T-helper 1 cell treated with Interleukin-12 subunit alpha and Interleukin-12 subunit beta and Interleukin-4 antibody, amounts not matched to agents 30 μg/mL and 1 μg/mL, for 36 hours (primary cell): ENCODE data around the gene ZNF620.
"Not testable (repeated sequence)": the region's sequence is repeated elsewhere in the genome, so short reads cannot be mapped to it uniquely, and the experiment has no call there.

ENCODE experiments used
- H3K27ac Mint-ChIP-seq: one replicate; pipeline ENCODE4 v1.8.0; 2021; ENCODE audit warnings: mild to moderate bottlenecking, mixed read lengths
- H3K27me3 Mint-ChIP-seq: one replicate; pipeline ENCODE4 v1.8.0; 2021; ENCODE audit warnings: low read depth, mixed read lengths
- H3K36me3 Mint-ChIP-seq: one replicate; pipeline ENCODE4 v1.8.0; 2021; ENCODE audit warnings: low read depth, mixed read lengths
- H3K4me1 Mint-ChIP-seq: one replicate; pipeline ENCODE4 v1.8.0; 2021; ENCODE audit warnings: low read depth, mixed read lengths
- H3K4me3 Mint-ChIP-seq: one replicate; pipeline ENCODE4 v1.8.0; 2021; ENCODE audit warnings: mild to moderate bottlenecking, moderate library complexity, mixed read lengths
- H3K9me3 Mint-ChIP-seq: one replicate; pipeline ENCODE4 v1.8.0; 2021; ENCODE audit warnings: mixed read lengths

The ZNF620 gene

GRCh38 chr3:40523781-40524180, 17.9 kb downstream of the ZNF620 start:
- no peaks in the 10 kb centered on the region for H3K9me3 Mint-ChIP-seq
- peak overlapping the region; percentile 76 for H3K27ac Mint-ChIP-seq
- H3K4me1 Mint-ChIP-seq: peaks cover 24% of the 10 kb centered on the region
- H3K4me3 Mint-ChIP-seq: no peak overlapping the region
- H3K36me3 Mint-ChIP-seq: peaks cover 17% of the 10 kb centered on the region
- H3K27me3 Mint-ChIP-seq: no peaks in the 10 kb centered on the region

- H3K4me3 Mint-ChIP-seq: peak overlapping the region; percentile 77
- peaks cover 26% of the 10 kb centered on the region for H3K4me1 Mint-ChIP-seq
- H3K9me3 Mint-ChIP-seq: no peaks in the 10 kb centered on the region
- peak overlapping the region; percentile 76 for H3K27ac Mint-ChIP-seq
- H3K27me3 Mint-ChIP-seq: no peaks in the 10 kb centered on the region
- H3K36me3 Mint-ChIP-seq: peaks cover 21% of the 10 kb centered on the region
Measured at GRCh38 chr3:40524222-40524567, 18.4 kb downstream of the ZNF620 start.

GRCh38 chr3:40524568-40525285, 18.9 kb downstream of the ZNF620 start, which contains the start of gene ZNF621:
ZNF621 (plus strand) TSS chr3:40524960; CDS start chr3:40525841, 881 bp downstream.
- H3K4me1 Mint-ChIP-seq: peaks cover 26% of the 10 kb centered on the region
- no peaks in the 10 kb centered on the region for H3K9me3 Mint-ChIP-seq
- peak within 1 kb of the TSS; percentile 96 for H3K4me3 Mint-ChIP-seq
- H3K27ac Mint-ChIP-seq: peak within 1 kb of the TSS; percentile 97
- no peaks in the 10 kb centered on the region for H3K27me3 Mint-ChIP-seq
- H3K36me3 Mint-ChIP-seq: peaks cover 26% of the 10 kb centered on the region

GRCh38 chr3:40528426-40528825, 22.6 kb downstream of the ZNF620 start:
- Mint-ChIP-seq H3K9me3 (peaks cover 26% of the 10 kb centered on the region), H3K4me1 (peaks cover 26% of the 10 kb centered on the region), H3K36me3 (peaks cover 63% of the 10 kb centered on the region), H3K27ac (no peak overlapping the region), H3K4me3 (no peak overlapping the region), H3K27me3 (no peaks in the 10 kb centered on the region)

- peaks cover 84% of the 10 kb centered on the region for H3K36me3 Mint-ChIP-seq
- no peak overlapping the region for H3K4me3 Mint-ChIP-seq
- no peak overlapping the region for H3K27ac Mint-ChIP-seq
- H3K4me1 Mint-ChIP-seq: peaks cover 7% of the 10 kb centered on the region
- H3K9me3 Mint-ChIP-seq: peaks cover 40% of the 10 kb centered on the region
- no peaks in the 10 kb centered on the region for H3K27me3 Mint-ChIP-seq
Measured at GRCh38 chr3:40532252-40532651, 26.4 kb downstream of the ZNF620 start.

- peaks cover 53% of the 10 kb centered on the region for H3K9me3 Mint-ChIP-seq
- peaks cover 83% of the 10 kb centered on the region for H3K36me3 Mint-ChIP-seq
- no peak overlapping the region for H3K4me3 Mint-ChIP-seq
Measured at GRCh38 chr3:40534283-40534682, 28.4 kb downstream of the ZNF620 start.

GRCh38 chr3:40546816-40547215, 41.0 kb downstream of the ZNF620 start:
- no peaks in the 10 kb centered on the region for H3K4me1 Mint-ChIP-seq
- no peaks in the 10 kb centered on the region for H3K36me3 Mint-ChIP-seq
- no peak overlapping the region for H3K27ac Mint-ChIP-seq
- no peak overlapping the region for H3K4me3 Mint-ChIP-seq
- no peaks in the 10 kb centered on the region for H3K27me3 Mint-ChIP-seq
- peaks cover 9% of the 10 kb centered on the region for H3K9me3 Mint-ChIP-seq

More at GRCh38 chr3:40534283-40534682, 28.4 kb downstream of the ZNF620 start:
- no peaks in the 10 kb centered on the region for H3K4me1 Mint-ChIP-seq
- H3K27ac Mint-ChIP-seq: no peak overlapping the region
- no peaks in the 10 kb centered on the region for H3K27me3 Mint-ChIP-seq

- Mint-ChIP-seq H3K36me3 (no peaks in the 10 kb centered on the region), H3K27ac (no peak overlapping the region), H3K4me3 (no peak overlapping the region), H3K4me1 (no peaks in the 10 kb centered on the region), H3K9me3 (peaks cover 9% of the 10 kb centered on the region), H3K27me3 (no peaks in the 10 kb centered on the region)
Measured at GRCh38 chr3:40550167-40550566, 44.3 kb downstream of the ZNF620 start.

- Mint-ChIP-seq H3K36me3 (no peaks in the 10 kb centered on the region), H3K9me3 (no peaks in the 10 kb centered on the region), H3K4me3 (no peak overlapping the region), H3K4me1 (no peaks in the 10 kb centered on the region), H3K27me3 (no peaks in the 10 kb centered on the region), H3K27ac (no peak overlapping the region)
Measured at GRCh38 chr3:40557575-40558161, 51.8 kb downstream of the ZNF620 start.

- not testable (repeated sequence) for H3K4me1 Mint-ChIP-seq, H3K27me3 Mint-ChIP-seq, H3K9me3 Mint-ChIP-seq, H3K36me3 Mint-ChIP-seq, H3K27ac Mint-ChIP-seq, H3K4me3 Mint-ChIP-seq
Measured at GRCh38 chr3:40562482-40562881, 56.6 kb downstream of the ZNF620 start.

- H3K27me3 Mint-ChIP-seq, H3K27ac Mint-ChIP-seq, H3K36me3 Mint-ChIP-seq, H3K4me1 Mint-ChIP-seq, H3K4me3 Mint-ChIP-seq, H3K9me3 Mint-ChIP-seq: not testable (repeated sequence)
Measured at GRCh38 chr3:40565629-40566028, 59.8 kb downstream of the ZNF620 start.

- no peak overlapping the region for H3K27ac Mint-ChIP-seq
- no peaks in the 10 kb centered on the region for H3K4me1 Mint-ChIP-seq
- H3K9me3 Mint-ChIP-seq: no peaks in the 10 kb centered on the region
- peaks cover 6% of the 10 kb centered on the region for H3K27me3 Mint-ChIP-seq
- H3K4me3 Mint-ChIP-seq: no peak overlapping the region
- no peaks in the 10 kb centered on the region for H3K36me3 Mint-ChIP-seq
Measured at GRCh38 chr3:40566694-40567093, 60.9 kb downstream of the ZNF620 start.
